NT2/D1 (cell line): ENCODE results near the gene TTLL8.
"Not testable (repeated sequence)": the region's sequence is repeated elsewhere in the genome, so short reads cannot be mapped to it uniquely, and the experiment has no call there.

Experiments
- YY1 ChIP-seq: IDR thresholded peaks from 2 replicates; pipeline ENCODE4 v1.6.1; 2011; ENCODE audit not compliant: insufficient read length, insufficient read depth
- ZNF274 ChIP-seq: IDR thresholded peaks from 2 replicates; pipeline ENCODE4 v1.6.1; 2011; ENCODE audit warnings: mild to moderate bottlenecking, low read depth, low read length

GRCh38 chr22:49981799-49982198 lies 76.3 kb downstream of the TTLL8 start:
- not testable (repeated sequence) for TF ChIP-seq YY1, ZNF274
